ENCODE results near the gene QRICH2. TPM values are rescaled to one million over a fixed set of nuclear protein-coding genes. Genes with fewer than 3 reads are reported as not detected.

QRICH2 gene
- total and polyA plus RNA-seq, 9 of the 15 experiments (the other 6 are each of a cell fraction or from before 2014, with no cell fraction given), result 0.03 to 1.6 (median 0.81) TPM

GRCh38 chr17:76239538-76240274, 68.4 kb downstream of the QRICH2 start (continued):
- TF ChIP-seq, protein P1, sequence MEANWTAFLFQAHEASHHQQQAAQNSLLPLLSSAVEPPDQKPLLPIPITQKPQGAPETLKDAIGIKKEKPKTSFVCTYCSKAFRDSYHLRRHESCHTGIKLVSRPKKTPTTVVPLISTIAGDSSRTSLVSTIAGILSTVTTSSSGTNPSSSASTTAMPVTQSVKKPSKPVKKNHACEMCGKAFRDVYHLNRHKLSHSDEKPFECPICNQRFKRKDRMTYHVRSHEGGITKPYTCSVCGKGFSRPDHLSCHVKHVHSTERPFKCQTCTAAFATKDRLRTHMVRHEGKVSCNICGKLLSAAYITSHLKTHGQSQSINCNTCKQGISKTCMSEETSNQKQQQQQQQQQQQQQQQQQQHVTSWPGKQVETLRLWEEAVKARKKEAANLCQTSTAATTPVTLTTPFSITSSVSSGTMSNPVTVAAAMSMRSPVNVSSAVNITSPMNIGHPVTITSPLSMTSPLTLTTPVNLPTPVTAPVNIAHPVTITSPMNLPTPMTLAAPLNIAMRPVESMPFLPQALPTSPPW (CRISPR knock-in tag; IDR thresholded peaks at IDR 0.05), result 0 out of 2 replicates have a peak, but pooled peaks have one; percentile 40
- TF ChIP-seq ZNF175 (CRISPR knock-in tag; IDR thresholded peaks at IDR 0.05; ENCODE audit: low read depth), result no peak
- TF ChIP-seq CBX5 (IDR thresholded peaks at IDR 0.05; ENCODE audit: borderline replicate concordance, low read depth), result no peak
- no peak for TF ChIP-seq TGIF2 (CRISPR knock-in tag; IDR thresholded peaks at IDR 0.05)
- no peak for TF ChIP-seq ZNF785 (CRISPR knock-in tag; IDR thresholded peaks at IDR 0.05)
- peak; percentile 48 for TF ChIP-seq ZNF592 (IDR thresholded peaks at IDR 0.05)
- TF ChIP-seq ZBTB1 (CRISPR knock-in tag; IDR thresholded peaks at IDR 0.05; ENCODE audit: borderline replicate concordance, low read depth), result peak; percentile 13; the same call in 1 of the 2 replicates
- no peak for TF ChIP-seq NFATC3 (IDR thresholded peaks at IDR 0.05)
- TF ChIP-seq SREBF2 (CRISPR knock-in tag; IDR thresholded peaks at IDR 0.05), result no peak
- TF ChIP-seq TFAP4 (CRISPR knock-in tag; IDR thresholded peaks at IDR 0.05; ENCODE audit: borderline replicate concordance), result no peak
- TF ChIP-seq L3MBTL2 (IDR thresholded peaks at IDR 0.05), result peak; percentile 94
- no peak for TF ChIP-seq ESRRB (CRISPR knock-in tag; IDR thresholded peaks at IDR 0.05; ENCODE audit: borderline replicate concordance)
- no peak for TF ChIP-seq POLR2H (tag; IDR thresholded peaks at IDR 0.05; ENCODE audit: low read depth)
- no peak for TF ChIP-seq SPI1 (IDR thresholded peaks at IDR 0.05; ENCODE audit: borderline replicate concordance, low read depth, low read length)
- TF ChIP-seq HNRNPUL1 (IDR thresholded peaks at IDR 0.05; ENCODE audit: low read length), result no peak
- TF ChIP-seq TBP (optimal IDR thresholded peaks at IDR 0.05; ENCODE audit: low read depth, low read length), result no peak

All from K562 (cell line).